Amygdala (tissue), 56 donors: ENCODE data around the gene USB1.

ENCODE experiments used
- DNase-seq, 56 donors: peaks; one replicate each; lab custom pipeline; 2025; lab: John Stamatoyannopoulos, UW

USB1 gene, protein sequence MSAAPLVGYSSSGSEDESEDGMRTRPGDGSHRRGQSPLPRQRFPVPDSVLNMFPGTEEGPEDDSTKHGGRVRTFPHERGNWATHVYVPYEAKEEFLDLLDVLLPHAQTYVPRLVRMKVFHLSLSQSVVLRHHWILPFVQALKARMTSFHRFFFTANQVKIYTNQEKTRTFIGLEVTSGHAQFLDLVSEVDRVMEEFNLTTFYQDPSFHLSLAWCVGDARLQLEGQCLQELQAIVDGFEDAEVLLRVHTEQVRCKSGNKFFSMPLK

DNA sequence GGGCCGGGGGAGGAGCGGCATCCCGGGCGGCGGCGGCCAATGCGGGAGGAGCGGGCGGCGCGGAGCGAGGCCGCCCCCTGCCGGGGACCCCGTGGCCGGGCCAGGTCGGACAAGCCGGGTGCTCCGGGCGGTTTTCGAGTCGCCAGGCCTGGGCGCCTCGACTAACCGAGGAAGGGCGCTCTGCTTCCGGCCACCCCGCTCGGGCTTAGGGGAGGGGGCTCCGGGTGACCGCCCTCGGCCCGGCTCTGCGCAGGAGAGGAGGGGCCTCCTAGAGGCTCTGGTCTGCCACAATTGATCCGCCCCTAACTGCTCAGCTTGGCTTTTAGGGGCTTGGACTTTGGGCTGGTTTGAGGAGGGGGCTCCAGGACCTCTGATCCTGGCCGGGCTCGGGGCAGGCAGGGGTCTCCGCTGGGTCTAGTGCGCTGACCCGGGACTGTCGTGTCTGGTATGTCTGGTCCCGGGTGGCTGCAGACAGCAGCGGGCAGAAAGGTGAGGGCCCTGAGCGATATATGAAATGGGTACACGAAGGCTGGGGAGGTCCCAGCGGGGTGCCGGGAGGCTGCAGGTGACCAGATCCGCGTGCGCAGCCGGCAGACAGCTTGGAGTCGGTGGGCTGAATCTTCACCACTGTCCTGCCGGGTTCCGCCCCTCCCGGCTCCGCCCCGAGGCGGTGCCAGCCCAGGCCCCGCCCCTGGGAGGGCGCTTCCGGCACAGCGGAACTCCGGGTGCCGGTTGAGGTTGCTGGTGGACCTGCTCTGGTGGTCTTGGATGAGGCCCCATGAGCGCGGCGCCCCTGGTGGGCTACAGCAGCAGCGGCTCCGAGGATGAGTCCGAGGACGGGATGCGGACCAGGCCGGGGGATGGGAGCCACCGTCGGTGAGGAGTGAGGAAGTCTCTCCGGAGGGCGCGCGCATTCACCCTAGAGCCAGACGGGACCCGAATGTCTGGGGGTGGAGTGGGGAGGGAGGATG is at the start of gene USB1:
USB1 (plus strand) TSS at position 702 of the 971 bp plus-strand sequence; CDS start at position 779, 77 bp downstream.
- peak; percentile 39 to 90 (median 78) for DNase-seq

GRCh38 chr16:57952909-57953308 is 48.3 kb upstream of the USB1 start:
- DNase-seq, result no peak

DNA sequence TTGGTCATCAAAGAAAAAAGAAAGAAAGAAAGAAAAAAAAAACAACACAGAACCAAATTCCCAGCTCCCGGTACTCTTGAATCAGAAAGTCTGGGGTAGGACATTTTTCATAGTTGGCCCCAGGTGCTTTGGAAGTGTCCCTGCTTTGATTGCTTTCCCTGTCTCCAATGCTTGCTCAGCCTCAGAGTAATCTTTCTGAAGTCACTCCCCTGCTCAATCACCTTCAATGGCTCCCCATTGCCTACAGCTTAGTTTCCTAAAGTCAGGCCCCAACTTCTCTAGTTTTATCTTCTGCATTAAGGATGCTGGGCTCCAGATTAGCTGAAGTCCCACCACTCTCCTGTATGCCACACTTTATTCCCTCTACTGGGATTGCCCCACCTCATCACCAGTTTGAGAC is 47.4 kb upstream of the USB1 start:
- no peak for DNase-seq

GRCh38 chr16:57955572-57956188 is 45.5 kb upstream of the USB1 start:
- no peak for DNase-seq

- no peak for DNase-seq
Observed at GRCh38 chr16:57956270-57956808, 44.9 kb upstream of the USB1 start.

DNA sequence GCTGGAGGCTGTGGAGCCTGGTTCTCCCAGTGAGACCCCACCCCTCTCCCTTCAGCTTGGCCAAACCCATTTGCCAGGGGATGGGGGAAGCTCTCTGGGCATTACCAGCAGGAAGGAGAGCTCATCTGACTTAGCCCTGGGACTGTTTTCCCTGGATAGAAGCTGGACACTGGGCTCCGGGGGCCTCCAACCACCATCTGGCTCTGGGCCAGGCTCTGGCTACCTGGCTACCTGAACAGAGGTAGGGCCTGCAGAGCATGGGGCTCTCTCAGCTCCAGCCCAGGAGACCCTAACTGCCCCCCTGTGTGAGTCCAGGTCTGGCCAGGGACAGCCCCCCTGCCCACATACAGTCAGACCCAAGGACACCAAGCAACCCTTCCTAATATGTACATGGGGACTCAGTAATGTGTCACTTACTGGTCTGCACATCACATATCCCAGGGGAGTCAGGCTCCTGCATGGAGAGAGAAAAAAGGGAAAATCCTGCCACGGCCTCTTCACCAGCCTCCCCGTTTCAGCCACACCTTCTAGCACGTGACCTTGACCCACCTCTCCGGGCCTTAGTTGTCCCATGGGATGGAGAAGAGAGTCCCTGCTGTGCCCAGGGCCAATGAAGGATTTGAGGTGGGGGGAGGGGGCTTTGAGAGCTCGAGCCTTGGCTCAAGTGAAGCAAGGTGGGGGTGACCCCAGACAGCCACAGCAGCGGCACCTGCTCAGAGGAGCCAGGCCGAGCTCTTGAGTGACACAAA is 44.1 kb upstream of the USB1 start:
- no peak for DNase-seq

DNA sequence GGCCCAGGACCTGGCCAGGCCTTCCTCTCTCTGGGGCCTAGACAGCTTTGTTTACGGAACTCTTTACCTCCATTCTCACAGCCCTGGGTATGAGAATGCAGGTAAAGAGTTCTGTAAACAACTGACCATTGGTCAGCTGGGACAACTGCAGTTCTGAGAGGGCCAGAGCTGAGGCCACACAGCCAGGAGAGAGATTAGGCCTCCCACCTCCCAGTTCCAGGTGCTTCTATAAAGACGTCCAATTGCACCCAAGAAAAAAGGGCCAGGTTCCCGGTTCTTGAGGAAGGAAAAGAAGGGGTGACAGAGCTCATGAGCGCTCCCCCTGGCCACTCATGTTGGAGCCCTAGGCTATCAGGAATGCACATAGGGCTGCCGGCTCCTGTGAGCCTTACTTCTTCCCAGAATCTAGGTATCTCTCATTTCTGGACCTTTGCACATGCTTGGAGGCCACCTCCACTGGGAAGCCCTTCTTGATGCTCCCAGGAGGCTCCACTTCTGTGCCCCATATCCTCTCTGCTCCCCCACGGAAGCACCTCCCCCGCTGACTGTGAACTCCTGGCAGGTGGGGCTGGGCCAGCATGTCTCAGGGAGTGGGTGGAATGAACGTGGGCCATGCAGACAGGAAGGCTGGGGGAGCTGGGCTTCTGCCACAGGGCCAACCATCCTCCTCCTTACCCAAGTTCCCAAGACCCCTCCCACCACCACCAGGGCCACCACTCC is 43.4 kb upstream of the USB1 start:
- DNase-seq, result no peak

GRCh38 chr16:57958544-57958943 is 42.7 kb upstream of the USB1 start:
- no peak for DNase-seq

DNA sequence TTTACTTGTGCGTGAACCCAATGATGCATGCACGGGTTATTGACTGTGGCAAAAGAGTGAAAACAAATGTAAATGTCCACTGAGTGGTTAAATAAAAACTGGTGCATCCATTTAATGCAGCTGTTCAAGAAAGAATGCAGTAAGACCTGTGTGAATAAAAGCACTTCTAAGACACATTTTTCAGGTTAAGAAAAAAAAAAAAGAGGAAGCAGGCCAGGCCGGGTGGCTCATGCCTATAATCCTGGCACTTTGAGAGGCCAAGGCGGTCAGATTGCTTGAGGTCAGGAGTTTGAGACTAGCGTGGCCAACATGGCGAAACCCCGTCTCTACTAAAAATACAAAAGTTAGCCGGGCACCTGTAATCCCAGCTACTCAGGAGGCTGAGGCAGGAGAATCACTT is 42.1 kb upstream of the USB1 start:
- DNase-seq, result no peak

GRCh38 chr16:57959804-57960203 is 41.4 kb upstream of the USB1 start:
- DNase-seq, result no peak

- no peak for DNase-seq
Observed at GRCh38 chr16:57960310-57960709, 40.9 kb upstream of the USB1 start.

GRCh38 chr16:57960826-57961472 is 40.3 kb upstream of the USB1 start:
- DNase-seq, result no peak

DNA sequence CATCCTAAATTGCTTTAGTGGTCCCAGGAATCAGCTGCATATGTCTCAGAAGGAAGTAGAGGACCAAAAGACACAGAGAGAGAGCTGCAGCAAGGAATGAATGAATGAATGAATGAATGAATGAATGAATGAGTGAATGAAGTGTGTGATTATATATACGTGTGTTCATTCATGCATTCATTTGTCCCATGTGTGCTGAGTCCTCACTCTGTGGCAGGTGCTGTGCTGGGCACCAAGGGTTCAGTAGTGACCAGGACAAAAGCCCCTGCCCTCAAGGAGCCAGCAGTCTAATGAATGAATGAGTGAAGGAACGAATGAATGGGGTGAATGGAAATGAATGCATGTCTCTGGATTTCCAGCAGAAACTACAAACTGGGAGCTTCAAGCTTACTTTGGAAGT is 39.7 kb upstream of the USB1 start:
- no peak for DNase-seq

- DNase-seq, result no peak
Observed at GRCh38 chr16:57962046-57962445, 39.2 kb upstream of the USB1 start.

GRCh38 chr16:57962756-57963155 is 38.5 kb upstream of the USB1 start:
- no peak for DNase-seq

DNA sequence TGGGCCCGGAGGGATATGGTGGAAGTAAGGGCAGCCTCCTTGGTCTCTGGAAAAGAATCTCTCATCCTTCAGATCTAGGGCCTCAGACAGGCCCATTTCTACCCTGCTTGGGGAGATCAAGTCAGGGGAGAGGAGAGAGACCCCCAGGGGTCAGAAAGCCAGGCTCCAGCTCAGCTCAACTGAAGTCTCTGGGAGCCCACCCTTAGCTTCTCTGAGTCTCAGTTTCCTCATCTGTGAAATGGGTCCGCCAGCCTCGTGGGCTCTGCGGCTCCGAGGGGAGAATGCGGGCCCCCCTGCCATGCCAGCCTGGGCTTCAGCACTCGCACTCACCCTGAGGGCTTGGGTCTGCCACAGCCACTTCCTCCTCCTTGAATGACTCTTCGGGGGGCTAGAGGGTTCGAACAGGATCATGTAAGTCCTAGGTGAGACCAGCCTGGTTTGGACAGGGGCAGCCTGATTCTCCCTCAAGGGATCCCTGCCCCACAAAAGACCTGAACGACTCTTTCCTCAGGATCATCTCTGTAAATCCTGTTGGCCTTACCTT is 37.0 kb upstream of the USB1 start:
- no peak for DNase-seq

GRCh38 chr16:57966204-57966771 is 34.9 kb upstream of the USB1 start:
- DNase-seq, result no peak

DNA sequence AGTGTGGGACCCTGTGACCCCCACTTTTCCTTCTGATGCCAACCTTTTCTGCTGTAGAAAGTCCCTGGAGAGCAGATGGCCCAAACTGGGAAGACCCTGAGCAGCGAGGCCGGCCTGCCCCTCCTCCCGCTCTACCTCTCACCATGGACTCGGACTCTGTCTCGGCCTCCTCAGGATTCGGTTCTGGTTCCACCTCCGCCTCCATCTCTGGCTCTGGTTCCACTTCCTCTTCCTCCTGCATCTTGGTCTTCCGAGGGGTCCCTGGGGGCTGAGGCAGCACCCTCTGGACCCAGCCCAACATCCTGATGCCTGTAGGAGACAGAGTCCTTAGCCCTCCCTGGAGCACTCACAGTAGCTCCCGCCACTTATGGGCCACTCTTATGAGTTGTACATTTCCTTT is 34.2 kb upstream of the USB1 start:
- DNase-seq, result no peak
